Trophoblast cell (in vitro differentiated cells and primary cell): Measurements from ENCODE around the gene ENTPD5.
"Not testable (repeated sequence)": the region's sequence is repeated elsewhere in the genome, so short reads cannot be mapped to it uniquely, and the experiment has no call there.

ENCODE experiments used
- DNase-seq, 2 donors: peaks; one replicate each; pipeline ENCODE4 v3.0.0-alpha.2; 2016
- H2AFZ ChIP-seq: 2 replicates; pipeline ENCODE4 v1.6.1; 2013; ENCODE audit warnings: low read length, moderate library complexity, mild to moderate bottlenecking; ENCODE audit not compliant: insufficient read depth, poor library complexity
- H2AK5ac ChIP-seq: 2 replicates; pipeline ENCODE4 v1.6.1; 2013; ENCODE audit warnings: mild to moderate bottlenecking, low read length
- H2BK120ac ChIP-seq: 2 replicates; pipeline ENCODE4 v1.6.1; 2013; ENCODE audit warnings: low read length, mild to moderate bottlenecking, moderate library complexity; ENCODE audit not compliant: insufficient read depth, poor library complexity
- H2BK12ac ChIP-seq: 2 replicates; pipeline ENCODE4 v1.6.1; 2013; ENCODE audit warnings: mild to moderate bottlenecking, low read length, moderate library complexity
- H2BK5ac ChIP-seq: 2 replicates; pipeline ENCODE4 v1.6.1; 2013; ENCODE audit warnings: low read length, low read depth, moderate library complexity, mild to moderate bottlenecking; ENCODE audit not compliant: poor library complexity
- H3K14ac ChIP-seq: 2 replicates; pipeline ENCODE4 v1.6.1; 2013; ENCODE audit warnings: mild to moderate bottlenecking, low read length
- H3K18ac ChIP-seq: 2 replicates; pipeline ENCODE4 v1.6.1; 2013; ENCODE audit warnings: mild to moderate bottlenecking, low read length
- H3K23ac ChIP-seq: 2 replicates; pipeline ENCODE4 v1.6.1; 2013; ENCODE audit warnings: low read length
- H3K27ac ChIP-seq: 2 replicates; pipeline ENCODE4 v1.5.1; 2013; ENCODE audit warnings: low read depth, mild to moderate bottlenecking, inconsistent platforms, low read length, moderate library complexity
- H3K27me3 ChIP-seq: 2 replicates; pipeline ENCODE4 v1.6.1; 2013; ENCODE audit warnings: inconsistent platforms, mild to moderate bottlenecking, low read length, moderate library complexity; ENCODE audit not compliant: insufficient read depth
- H3K36me3 ChIP-seq, 2 experiments: 1 replicate in 1 of 2; 2 replicates in 1 of 2; pipeline ENCODE4 v1.6.1; 2013; ENCODE audit warnings: low read length in 2 of 2, mild to moderate bottlenecking in 2 of 2, moderate library complexity in 1 of 2; ENCODE audit not compliant: insufficient read depth in 2 of 2, control insufficient read depth in 1 of 2
- H3K4ac ChIP-seq: 2 replicates; pipeline ENCODE4 v1.6.1; 2013; ENCODE audit warnings: low read depth, mild to moderate bottlenecking, low read length, moderate library complexity
- H3K4me1 ChIP-seq, 2 experiments: 1 replicate in 1 of 2; 2 replicates in 1 of 2; pipeline ENCODE4 v1.6.1; 2013; ENCODE audit warnings: low read length in 2 of 2, mild to moderate bottlenecking in 2 of 2, moderate library complexity in 1 of 2; ENCODE audit not compliant: insufficient read depth in 2 of 2, control insufficient read depth in 1 of 2
- H3K4me2 ChIP-seq: 2 replicates; pipeline ENCODE4 v1.6.1; 2013; ENCODE audit warnings: inconsistent platforms, mild to moderate bottlenecking, low read length, moderate library complexity
- H3K4me3 ChIP-seq: 2 replicates; pipeline ENCODE4 v1.5.1; 2013; ENCODE audit warnings: mild to moderate bottlenecking, low read depth, low read length, inconsistent platforms
- H3K79me1 ChIP-seq: one replicate; pipeline ENCODE4 v1.6.1; 2013; ENCODE audit warnings: low read length
- H3K79me2 ChIP-seq: 2 replicates; pipeline ENCODE4 v1.6.1; 2013; ENCODE audit warnings: low read length, mild to moderate bottlenecking; ENCODE audit not compliant: control insufficient read depth, insufficient read depth, poor library complexity
- H3K9ac ChIP-seq: 2 replicates; pipeline ENCODE4 v1.6.1; 2013; ENCODE audit warnings: mild to moderate bottlenecking, low read length
- H3K9me3 ChIP-seq: 2 replicates; pipeline ENCODE4 v1.6.1; 2013; ENCODE audit warnings: low read depth, mild to moderate bottlenecking, control low read depth, inconsistent platforms, low read length; ENCODE audit not compliant: insufficient read depth
- H4K12ac ChIP-seq: 2 replicates; pipeline ENCODE4 v1.6.1; 2013; ENCODE audit warnings: low read depth, mild to moderate bottlenecking, low read length, moderate library complexity
- H4K8ac ChIP-seq: 2 replicates; pipeline ENCODE4 v1.6.1; 2013; ENCODE audit warnings: low read depth, mild to moderate bottlenecking, low read length, moderate library complexity
- H4K91ac ChIP-seq: one replicate; pipeline ENCODE4 v1.6.1; 2013; ENCODE audit warnings: low read depth, mild to moderate bottlenecking, low read length, moderate library complexity
- WGBS: extraction: QIAGEN DNeasy Blood & Tissue Kit; methylation state at CpG from one replicate; pipeline ENCODE4 v1.1.7; 2013; ENCODE audit warnings: missing lambda C conversion rate; ENCODE audit not compliant: insufficient read length, insufficient coverage; ENCODE audit errors: extremely low coverage; 5-methylcytosine and 5-hydroxymethylcytosine counted together

Gene ENTPD5

GRCh38 chr14:73919457-73919856 lies 99.6 kb downstream of the ENTPD5 start:
- H3K4ac ChIP-seq, DNase-seq, H2AFZ ChIP-seq, H3K4me3 ChIP-seq, H4K12ac ChIP-seq, H3K79me1 ChIP-seq, H3K27me3 ChIP-seq, H3K23ac ChIP-seq, H3K27ac ChIP-seq, H4K8ac ChIP-seq, H3K4me2 ChIP-seq, H3K4me1 ChIP-seq, H4K91ac ChIP-seq, H3K9me3 ChIP-seq, H2AK5ac ChIP-seq, H3K79me2 ChIP-seq, H2BK12ac ChIP-seq, H2BK120ac ChIP-seq, H3K9ac ChIP-seq, H2BK5ac ChIP-seq, H3K14ac ChIP-seq, H3K18ac ChIP-seq: not testable (repeated sequence)
- peaks cover 26 to 44% of the 10 kb centered on the region in 2 experiments for H3K36me3 ChIP-seq
- WGBS = no CpG with 5 or more reads among the region's 2 CpGs

GRCh38 chr14:73916324-73916723 lies 102.8 kb downstream of the ENTPD5 start:
- Histone ChIP-seq H2AK5ac (no peak overlapping the region), H2BK120ac (no peak overlapping the region), H3K14ac (no peak overlapping the region), H3K4me3 (no peak overlapping the region), H3K9me3 (no peaks in the 10 kb centered on the region), H3K36me3 (peaks cover 25 to 39% of the 10 kb centered on the region in 2 experiments), H4K91ac (no peak overlapping the region), H3K23ac (no peak overlapping the region), H3K27ac (no peak overlapping the region), H3K79me1 (no peaks in the 10 kb centered on the region), H3K18ac (no peak overlapping the region), H2AFZ (no peak overlapping the region), H3K4me1 (no peaks in the 10 kb centered on the region), H4K12ac (no peak overlapping the region), H4K8ac (no peak overlapping the region), H3K9ac (no peak overlapping the region), H3K4ac (no peak overlapping the region), H3K27me3 (no peaks in the 10 kb centered on the region), H2BK5ac (no peak overlapping the region), H2BK12ac (no peak overlapping the region), H3K4me2 (no peak overlapping the region), H3K79me2 (no peaks in the 10 kb centered on the region)
- no CpG with 5 or more reads among the region's 6 CpGs for WGBS
- no peak for DNase-seq

- H2BK12ac ChIP-seq = no peak overlapping the region
- H4K12ac ChIP-seq = no peak overlapping the region
- peaks cover 25 to 47% of the 10 kb centered on the region in 2 experiments for H3K36me3 ChIP-seq
- H2AFZ ChIP-seq = no peak overlapping the region
- H3K27ac ChIP-seq = no peak overlapping the region
- H3K4me1 ChIP-seq = no peaks in the 10 kb centered on the region
- no peaks in the 10 kb centered on the region for H3K79me2 ChIP-seq
- H3K18ac ChIP-seq = no peak overlapping the region
- H3K9me3 ChIP-seq = no peaks in the 10 kb centered on the region
- no peak overlapping the region for H3K4me2 ChIP-seq
- no peaks in the 10 kb centered on the region for H3K79me1 ChIP-seq
- no peak overlapping the region for H4K8ac ChIP-seq
- no peak overlapping the region for H4K91ac ChIP-seq
- no CpG with 5 or more reads among the region's 3 CpGs for WGBS
- no peak overlapping the region for H3K9ac ChIP-seq
- no peak overlapping the region for H3K4ac ChIP-seq
- no peaks in the 10 kb centered on the region for H3K27me3 ChIP-seq
- H2BK120ac ChIP-seq = no peak overlapping the region
- no peak overlapping the region for H3K4me3 ChIP-seq
- no peak for DNase-seq
- no peak overlapping the region for H3K14ac ChIP-seq
- H2AK5ac ChIP-seq = no peak overlapping the region
- no peak overlapping the region for H3K23ac ChIP-seq
- no peak overlapping the region for H2BK5ac ChIP-seq
Measured at GRCh38 chr14:73913256-73913655, 105.8 kb downstream of the ENTPD5 start.

- Histone ChIP-seq H3K18ac (no peak overlapping the region), H3K9ac (no peak overlapping the region), H2BK12ac (no peak overlapping the region), H4K8ac (no peak overlapping the region), H4K12ac (no peak overlapping the region), H3K27ac (no peak overlapping the region), H2AK5ac (no peak overlapping the region), H3K9me3 (no peaks in the 10 kb centered on the region), H3K4ac (no peak overlapping the region), H3K14ac (no peak overlapping the region), H3K4me2 (no peak overlapping the region), H3K79me2 (no peaks in the 10 kb centered on the region), H3K27me3 (no peaks in the 10 kb centered on the region), H3K4me3 (no peak overlapping the region), H2AFZ (no peak overlapping the region), H3K36me3 (peaks cover 28 to 57% of the 10 kb centered on the region in 2 experiments), H3K4me1 (no peaks in the 10 kb centered on the region), H3K23ac (no peak overlapping the region), H2BK5ac (no peak overlapping the region), H3K79me1 (no peaks in the 10 kb centered on the region), H2BK120ac (no peak overlapping the region), H4K91ac (no peak overlapping the region)
- WGBS = no CpG with 5 or more reads among the region's 1 CpG
- DNase-seq = no peak
Measured at GRCh38 chr14:73909681-73910080, 109.4 kb downstream of the ENTPD5 start.
